Neural crest cell (in vitro differentiated cells): Measurements from ENCODE around the gene OTOG. TPM values are rescaled to one million over a fixed set of nuclear protein-coding genes. Genes with fewer than 3 reads are reported as not detected.

Experiments used
- DNase-seq: peaks from one replicate; pipeline ENCODE4 v3.0.0; 2021; ENCODE audit warnings: low read depth, mixed read lengths, low spot score
- H3K27ac Mint-ChIP-seq: one replicate; pipeline ENCODE4 v1.8.0; 2021; ENCODE audit warnings: mild to moderate bottlenecking, mixed read lengths; ENCODE audit not compliant: unreplicated experiment
- H3K27me3 Mint-ChIP-seq: 2 replicates; pipeline ENCODE4 v1.8.0; 2021; ENCODE audit warnings: low read depth, mild to moderate bottlenecking, mixed read lengths
- H3K36me3 Mint-ChIP-seq: 2 replicates; pipeline ENCODE4 v1.8.0; 2021; ENCODE audit warnings: low read depth, mild to moderate bottlenecking, mixed read lengths
- H3K4me1 Mint-ChIP-seq: 2 replicates; pipeline ENCODE4 v1.8.0; 2021; ENCODE audit warnings: mixed read lengths
- H3K4me3 Mint-ChIP-seq: one replicate; pipeline ENCODE4 v1.8.0; 2021; ENCODE audit warnings: mild to moderate bottlenecking, mixed read lengths
- H3K9me3 Mint-ChIP-seq: 2 replicates; pipeline ENCODE4 v1.8.0; 2021; ENCODE audit warnings: mixed read lengths
- total RNA-seq: library from RNA; stranded (reverse); gene quantifications from 2 replicates; pipeline ENCODE4 v1.2.1, GENCODE V29; 2021
- TF ChIP-seq, protein P1 (sequence below): fragments of 200-600 bp; sonication (generic); conservative IDR thresholded peaks from 2 replicates; pipeline ENCODE4 v1.5.0; 2021; ENCODE audit warnings: antibody characterized with exemption, mild to moderate bottlenecking

OTOG gene
- total RNA-seq, 1 donor from 2014 or later = not detected

DNA sequence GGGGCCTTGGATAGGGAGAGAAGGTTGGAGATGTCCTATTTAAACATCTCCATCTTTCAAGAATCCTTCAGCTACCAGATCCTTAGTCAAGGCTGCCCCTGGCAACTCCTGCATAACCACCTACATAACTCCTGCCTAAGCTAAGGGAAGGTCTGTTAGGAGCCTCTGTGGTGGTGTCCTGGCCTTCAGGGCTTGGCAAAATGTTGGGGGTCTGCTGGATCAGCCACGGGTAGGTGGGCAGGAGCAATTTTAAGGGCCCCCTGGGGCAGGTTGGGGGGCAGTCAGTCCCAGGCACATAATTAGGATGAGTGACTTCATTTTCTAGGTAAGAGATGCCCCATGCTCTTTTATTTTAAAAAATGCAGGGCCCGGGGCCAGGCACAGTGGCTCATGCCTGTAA is 28.7 kb upstream of the OTOG start:
- Mint-ChIP-seq H3K9me3 (no peaks in the 10 kb centered on the region), H3K27ac (no peak overlapping the region), H3K27me3 (peaks cover 80% of the 10 kb centered on the region), H3K4me3 (no peak overlapping the region), H3K36me3 (no peaks in the 10 kb centered on the region), H3K4me1 (peaks cover 14% of the 10 kb centered on the region)
- TF ChIP-seq, protein P1, sequence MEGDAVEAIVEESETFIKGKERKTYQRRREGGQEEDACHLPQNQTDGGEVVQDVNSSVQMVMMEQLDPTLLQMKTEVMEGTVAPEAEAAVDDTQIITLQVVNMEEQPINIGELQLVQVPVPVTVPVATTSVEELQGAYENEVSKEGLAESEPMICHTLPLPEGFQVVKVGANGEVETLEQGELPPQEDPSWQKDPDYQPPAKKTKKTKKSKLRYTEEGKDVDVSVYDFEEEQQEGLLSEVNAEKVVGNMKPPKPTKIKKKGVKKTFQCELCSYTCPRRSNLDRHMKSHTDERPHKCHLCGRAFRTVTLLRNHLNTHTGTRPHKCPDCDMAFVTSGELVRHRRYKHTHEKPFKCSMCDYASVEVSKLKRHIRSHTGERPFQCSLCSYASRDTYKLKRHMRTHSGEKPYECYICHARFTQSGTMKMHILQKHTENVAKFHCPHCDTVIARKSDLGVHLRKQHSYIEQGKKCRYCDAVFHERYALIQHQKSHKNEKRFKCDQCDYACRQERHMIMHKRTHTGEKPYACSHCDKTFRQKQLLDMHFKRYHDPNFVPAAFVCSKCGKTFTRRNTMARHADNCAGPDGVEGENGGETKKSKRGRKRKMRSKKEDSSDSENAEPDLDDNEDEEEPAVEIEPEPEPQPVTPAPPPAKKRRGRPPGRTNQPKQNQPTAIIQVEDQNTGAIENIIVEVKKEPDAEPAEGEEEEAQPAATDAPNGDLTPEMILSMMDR = no peak
- DNase-seq = no peak

DNA sequence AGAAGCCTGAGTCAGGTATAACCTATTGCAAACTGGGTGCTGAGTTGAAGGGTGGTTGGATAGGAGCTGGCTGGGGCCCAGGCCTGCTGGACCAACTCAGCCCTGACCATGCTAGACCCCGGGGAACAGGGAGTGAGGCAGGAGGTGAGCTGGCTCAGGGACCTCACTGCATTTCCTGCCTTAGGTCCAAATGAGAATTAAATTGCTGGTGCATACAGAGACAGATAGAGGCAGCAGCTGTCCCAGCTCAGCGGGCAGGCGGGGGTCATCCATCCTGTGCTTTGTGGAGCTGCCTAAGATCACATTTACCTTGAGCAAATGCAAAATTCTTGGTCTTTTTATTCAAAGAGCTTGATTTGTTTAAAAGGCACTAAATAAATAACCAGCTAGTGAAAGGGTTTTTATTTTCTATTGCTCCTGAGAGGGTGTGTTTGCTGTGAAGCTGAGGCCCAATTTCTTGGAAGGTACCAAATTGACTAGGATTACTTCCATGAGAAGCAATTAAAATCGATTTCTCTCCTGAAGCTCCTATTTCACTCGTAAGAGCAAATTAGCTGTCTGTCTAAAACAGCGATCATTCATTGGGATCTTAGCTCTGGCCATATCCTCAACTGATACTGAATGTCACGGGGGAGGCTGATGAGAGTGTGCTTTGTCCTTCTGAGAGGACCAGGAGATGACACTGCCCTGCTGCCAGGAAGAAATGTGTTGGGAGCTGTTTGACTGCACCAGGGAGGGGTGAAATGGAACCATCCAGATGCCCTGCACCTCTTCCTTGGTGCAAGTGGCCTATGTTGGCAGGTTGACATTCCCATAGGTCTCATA is 27.8 kb upstream of the OTOG start:
- Mint-ChIP-seq H3K4me3 (no peak overlapping the region), H3K36me3 (no peaks in the 10 kb centered on the region), H3K27ac (no peak overlapping the region), H3K9me3 (no peaks in the 10 kb centered on the region), H3K4me1 (peaks cover 11% of the 10 kb centered on the region), H3K27me3 (peaks cover 77% of the 10 kb centered on the region)
- TF ChIP-seq, protein P1 = no peak
- DNase-seq = no peak

DNA sequence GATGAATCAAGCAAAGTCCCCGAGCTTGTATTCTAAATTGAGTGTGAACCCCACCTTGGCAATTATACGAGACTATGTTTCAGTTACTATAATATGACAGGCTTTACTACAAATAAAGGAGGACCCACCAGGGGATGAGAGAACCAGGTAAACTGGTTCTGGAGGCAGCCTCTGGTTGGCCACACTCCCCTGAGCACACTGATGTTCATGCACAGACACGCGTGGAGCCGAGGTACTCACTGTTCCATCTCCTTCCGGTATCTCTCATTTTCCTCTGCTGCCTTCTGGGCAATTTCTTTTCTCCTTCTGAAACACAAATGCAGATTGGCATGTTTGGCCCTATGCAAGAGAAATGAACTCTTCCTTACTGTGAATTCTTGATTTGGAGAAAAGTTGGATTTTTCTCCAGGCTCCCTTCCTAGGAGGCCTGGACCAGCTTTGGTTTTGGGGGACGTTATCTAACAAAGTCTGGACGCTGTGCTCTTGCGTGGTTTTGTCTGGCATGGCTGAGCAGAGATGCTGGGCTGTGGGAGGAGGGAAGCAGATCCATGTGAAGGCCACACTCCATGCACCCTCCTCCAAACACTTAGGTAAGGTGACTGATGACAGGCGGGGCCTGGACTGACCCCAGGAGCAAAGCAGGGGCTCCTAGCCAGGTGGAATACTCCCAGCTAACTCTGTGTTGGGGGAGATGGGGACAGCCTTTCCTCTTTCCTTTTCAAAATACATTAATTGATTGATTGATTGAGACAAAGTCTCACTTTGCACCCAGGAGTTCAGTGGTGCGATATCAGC is 25.8 kb upstream of the OTOG start:
- Mint-ChIP-seq H3K27ac (no peak overlapping the region), H3K9me3 (no peaks in the 10 kb centered on the region), H3K27me3 (peaks cover 65% of the 10 kb centered on the region), H3K36me3 (no peaks in the 10 kb centered on the region), H3K4me1 (peaks cover 6% of the 10 kb centered on the region), H3K4me3 (no peak overlapping the region)
- TF ChIP-seq, protein P1 = no peak
- no peak for DNase-seq

DNA sequence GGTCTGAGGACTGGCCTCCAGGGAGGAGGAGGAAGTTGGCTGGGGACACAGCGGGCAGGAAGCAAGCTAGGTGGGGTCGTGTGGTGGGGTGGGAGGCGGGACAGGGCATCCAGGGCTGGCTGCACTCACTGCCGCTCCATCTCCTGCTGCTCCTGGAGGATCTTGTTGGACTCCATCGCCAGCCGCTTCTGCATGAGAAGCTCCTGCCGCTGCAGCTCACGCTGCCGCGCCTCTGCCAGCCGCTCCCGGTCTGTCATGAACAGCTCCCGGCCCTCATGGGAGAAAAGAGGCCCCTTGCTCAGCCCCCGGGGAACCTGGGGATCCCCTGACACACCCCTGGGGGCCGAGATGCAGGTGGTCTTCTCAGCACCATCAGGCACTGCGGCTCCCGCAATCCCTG is 24.4 kb upstream of the OTOG start:
- TF ChIP-seq, protein P1 = no peak
- peaks cover 52% of the 10 kb centered on the region for H3K27me3 Mint-ChIP-seq
- no peak overlapping the region for H3K27ac Mint-ChIP-seq
- no peaks in the 10 kb centered on the region for H3K9me3 Mint-ChIP-seq
- H3K36me3 Mint-ChIP-seq = no peaks in the 10 kb centered on the region
- H3K4me3 Mint-ChIP-seq = no peak overlapping the region
- DNase-seq = no peak
- H3K4me1 Mint-ChIP-seq = no peaks in the 10 kb centered on the region

DNA sequence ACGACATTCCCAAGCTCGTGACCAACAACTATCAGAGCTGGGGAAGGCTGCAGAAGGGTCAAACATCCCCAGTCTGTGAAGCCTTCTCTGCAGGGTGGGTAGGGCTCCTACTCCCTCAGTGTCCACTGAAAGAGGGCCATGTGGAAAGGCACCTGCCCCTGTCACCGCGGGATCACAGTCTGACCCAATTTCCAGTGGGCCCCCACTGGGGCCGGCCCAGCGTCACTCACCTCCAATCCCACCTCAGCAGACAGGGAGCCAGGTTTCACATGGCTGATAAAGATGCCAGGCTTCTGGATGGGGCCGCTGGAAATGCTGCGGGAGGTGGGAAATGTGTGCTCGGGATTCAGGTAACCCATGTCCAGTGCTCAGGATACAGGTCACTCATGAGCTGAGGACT is 22.8 kb upstream of the OTOG start:
- Mint-ChIP-seq H3K36me3 (no peaks in the 10 kb centered on the region), H3K27me3 (peaks cover 47% of the 10 kb centered on the region), H3K4me3 (no peak overlapping the region), H3K9me3 (no peaks in the 10 kb centered on the region), H3K4me1 (peaks cover 5% of the 10 kb centered on the region), H3K27ac (no peak overlapping the region)
- DNase-seq = no peak
- TF ChIP-seq, protein P1 = no peak
